ENCODE results near the gene GSK3A. TPM values are rescaled to one million over a fixed set of nuclear protein-coding genes. Genes with fewer than 3 reads are reported as not detected.
A peak's percentile ranks its signal among the peaks of the same experiment; 100 is the strongest.

Gene GSK3A
- total RNA-seq, 4 donors from 2014 or later: 33.8 to 46.1 (median 41.8) TPM

GRCh38 chr19:42284591-42285341, 42.4 kb upstream of the GSK3A start:
- Histone ChIP-seq H3K27me3 (no peaks in the 10 kb centered on the region), H3K36me3 (peaks cover 26 to 31% (median 30%) of the 10 kb centered on the region in 4 donors), H3K27ac (replicated peaks in 1 of 4) (peak overlapping the region; percentile 87 to 98 (median 92)), H3K9me3 (no peaks in the 10 kb centered on the region), H3K4me3 (peak overlapping the region; percentile 63 to 93 (median 70)), H3K4me1 (peaks cover 52 to 67% (median 61%) of the 10 kb centered on the region in 4 donors)
- intact Hi-C loops (cut with DNase I): no loop called here
- 4% methylated on average over 23 of the region's 41 CpGs for WGBS
- no peak for TF ChIP-seq POLR2AphosphoS5 (IDR thresholded peaks at IDR 0.05)
- TF ChIP-seq CTCF (IDR thresholded peaks at IDR 0.05): no peak
- no peak for TF ChIP-seq POLR2A (IDR thresholded peaks at IDR 0.05; ENCODE audit: low read depth)
- TF ChIP-seq EP300 (IDR thresholded peaks at IDR 0.05): no peak
- no peak for DNase-seq (ENCODE audit: extremely low spot score)

GRCh38 chr19:42284066-42284501, 41.7 kb upstream of the GSK3A start:
- intact Hi-C loops (cut with DNase I): no loop called here
- peaks cover 20 to 24% (median 23%) of the 10 kb centered on the region in 4 donors for H3K36me3 ChIP-seq
- peak overlapping the region; percentile 94 to 99 (median 98) for H3K27ac ChIP-seq (replicated peaks in 1 of 4)
- peak overlapping the region; percentile 63 to 93 (median 70) for H3K4me3 ChIP-seq
- no CpG with 5 or more reads among the region's 76 CpGs for WGBS
- TF ChIP-seq POLR2AphosphoS5 (IDR thresholded peaks at IDR 0.05) (no peak), POLR2A (IDR thresholded peaks at IDR 0.05; ENCODE audit: low read depth) (no peak), CTCF (IDR thresholded peaks at IDR 0.05) (no peak), EP300 (IDR thresholded peaks at IDR 0.05) (no peak)
- no peak for DNase-seq (ENCODE audit: extremely low spot score)
- no peaks in the 10 kb centered on the region for H3K27me3 ChIP-seq
- peaks cover 59 to 73% (median 68%) of the 10 kb centered on the region in 4 donors for H3K4me1 ChIP-seq
- H3K9me3 ChIP-seq: no peaks in the 10 kb centered on the region

GRCh38 chr19:42283188-42284065, 41.0 kb upstream of the GSK3A start:
- Histone ChIP-seq H3K4me3 (peak overlapping the region; percentile 63 to 93 (median 70)), H3K27me3 (no peaks in the 10 kb centered on the region), H3K9me3 (no peaks in the 10 kb centered on the region), H3K27ac (replicated peaks in 1 of 4) (peak overlapping the region; percentile 94 to 99 (median 98)), H3K36me3 (peaks cover 14 to 17% (median 17%) of the 10 kb centered on the region in 4 donors), H3K4me1 (peaks cover 66 to 80% (median 74%) of the 10 kb centered on the region in 4 donors)
- 4% methylated on average over 14 of the region's 74 CpGs for WGBS
- TF ChIP-seq POLR2AphosphoS5 (IDR thresholded peaks at IDR 0.05): peak; percentile 85 to 90
- peak in 1 of 3 experiments; percentile 13 for TF ChIP-seq CTCF (IDR thresholded peaks at IDR 0.05)
- TF ChIP-seq POLR2A (IDR thresholded peaks at IDR 0.05; ENCODE audit: low read depth): peak; percentile 79
- TF ChIP-seq EP300 (IDR thresholded peaks at IDR 0.05): no peak
- intact Hi-C loops (cut with DNase I): no loop called here
- DNase-seq (ENCODE audit: extremely low spot score): peak; percentile 99

GRCh38 chr19:42282819-42283187, 40.4 kb upstream of the GSK3A start:
- DNase-seq (ENCODE audit: extremely low spot score): no peak
- peak overlapping the region in 3 of 4 donors; percentile 68 to 93 (median 73) for H3K4me3 ChIP-seq
- 47% methylated on average over 4 of the region's 4 CpGs for WGBS
- peak overlapping the region; percentile 94 to 99 (median 98) for H3K27ac ChIP-seq (replicated peaks in 1 of 4)
- intact Hi-C loops (cut with DNase I): no loop called here
- no peaks in the 10 kb centered on the region for H3K27me3 ChIP-seq
- no peaks in the 10 kb centered on the region for H3K9me3 ChIP-seq
- H3K36me3 ChIP-seq: peaks cover 8 to 11% (median 11%) of the 10 kb centered on the region in 4 donors
- TF ChIP-seq POLR2AphosphoS5 (IDR thresholded peaks at IDR 0.05): no peak
- no peak for TF ChIP-seq EP300 (IDR thresholded peaks at IDR 0.05)
- no peak for TF ChIP-seq POLR2A (IDR thresholded peaks at IDR 0.05; ENCODE audit: low read depth)
- TF ChIP-seq CTCF (IDR thresholded peaks at IDR 0.05): no peak
- peaks cover 72 to 86% (median 81%) of the 10 kb centered on the region in 4 donors for H3K4me1 ChIP-seq
